GM19193 (cell line): ENCODE measurements around the gene SFXN1.

Experiments
- POLR2A ChIP-seq: IDR thresholded peaks from 4 replicates; pipeline ENCODE4 v1.6.1; 2011; ENCODE audit not compliant: insufficient read depth, insufficient read length; ENCODE audit errors: extremely low read depth

Gene SFXN1

DNA sequence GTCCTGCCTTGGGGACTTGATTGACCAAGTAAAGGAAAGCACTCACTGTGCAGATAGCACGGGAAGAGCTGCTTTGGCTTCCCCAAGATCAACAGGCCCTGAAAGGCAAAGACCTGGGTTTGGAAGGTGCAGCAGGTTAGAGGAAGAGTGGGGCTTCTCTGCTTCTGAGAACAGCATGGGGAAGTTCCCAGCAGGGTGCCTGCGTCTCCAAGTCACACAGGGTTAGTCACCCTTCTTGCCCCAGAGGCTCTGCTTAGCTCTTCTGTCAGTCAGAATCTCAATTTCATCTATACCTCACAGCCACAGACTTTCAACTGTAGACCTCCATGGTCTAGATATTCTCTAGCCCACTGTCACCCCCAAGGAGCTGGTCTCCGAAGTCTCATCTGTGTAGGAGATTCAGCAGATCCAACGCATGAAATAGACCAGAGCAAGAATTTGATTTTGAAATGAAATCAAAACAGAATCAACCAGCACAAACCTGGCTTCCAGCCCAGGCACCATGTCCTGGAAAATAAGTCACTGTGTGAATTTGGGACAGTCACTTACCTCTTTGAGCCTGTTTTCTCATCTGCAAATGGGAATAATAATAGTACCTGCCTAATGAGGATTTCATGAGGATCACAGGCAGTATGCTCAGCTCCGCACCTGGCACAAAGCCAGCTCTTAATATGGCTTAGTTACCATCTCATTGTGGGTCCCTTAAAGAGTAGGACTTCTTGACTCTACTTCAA, 64.0 kb downstream of the SFXN1 start:
- TF ChIP-seq POLR2A = no peak

DNA sequence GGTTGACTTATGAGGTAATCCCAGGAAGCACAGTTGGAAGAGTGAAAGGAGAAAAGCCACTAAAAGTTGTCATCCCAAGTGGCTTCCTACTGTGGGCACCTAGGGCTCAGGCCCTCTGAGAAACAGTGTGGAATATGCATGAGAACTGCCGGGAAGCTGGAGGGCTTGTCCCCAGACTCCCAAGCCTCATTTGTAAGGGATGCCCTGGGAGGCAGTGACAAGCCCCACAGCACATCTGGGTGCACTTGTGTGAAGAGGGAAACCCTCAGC, 64.5 kb downstream of the SFXN1 start:
- no peak for TF ChIP-seq POLR2A

DNA sequence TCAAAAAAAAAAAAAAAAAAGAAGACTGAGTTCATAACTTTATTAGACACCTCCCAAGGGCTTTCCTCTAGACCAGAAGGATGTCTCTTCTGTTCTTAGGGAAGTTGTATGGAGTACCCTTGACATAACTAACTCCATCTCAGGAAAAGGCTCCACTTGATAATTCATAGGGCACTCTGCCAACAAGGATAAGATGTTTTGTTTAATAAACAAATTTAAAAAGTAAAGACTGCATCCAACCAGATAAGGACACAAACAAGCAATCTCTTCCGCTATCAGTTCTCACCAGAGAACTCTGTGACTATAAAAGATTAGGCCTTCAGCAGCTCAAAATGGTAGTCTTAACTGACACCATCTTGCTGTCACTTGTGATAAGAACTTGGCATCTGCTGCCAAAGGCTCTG, 65.8 kb downstream of the SFXN1 start:
- no peak for TF ChIP-seq POLR2A

DNA sequence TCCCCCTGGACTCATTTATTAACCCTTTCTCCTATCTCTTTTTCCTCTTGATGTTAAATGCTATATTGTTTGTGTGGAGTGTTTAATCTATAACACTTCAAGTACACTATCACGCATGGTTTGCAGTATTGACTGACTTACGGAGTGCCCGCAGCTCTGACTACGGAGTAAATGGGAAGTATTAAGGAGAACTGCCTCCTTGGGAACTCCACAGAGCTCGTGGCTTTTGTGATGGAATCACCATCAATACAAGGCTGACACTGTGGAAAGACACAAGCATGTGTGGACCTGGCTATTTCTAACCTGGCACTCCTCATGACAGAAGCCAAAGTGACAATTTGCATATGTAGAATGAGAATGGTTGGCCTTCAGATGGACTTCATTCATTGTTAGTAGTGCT, 66.2 kb downstream of the SFXN1 start:
- no peak for TF ChIP-seq POLR2A

DNA sequence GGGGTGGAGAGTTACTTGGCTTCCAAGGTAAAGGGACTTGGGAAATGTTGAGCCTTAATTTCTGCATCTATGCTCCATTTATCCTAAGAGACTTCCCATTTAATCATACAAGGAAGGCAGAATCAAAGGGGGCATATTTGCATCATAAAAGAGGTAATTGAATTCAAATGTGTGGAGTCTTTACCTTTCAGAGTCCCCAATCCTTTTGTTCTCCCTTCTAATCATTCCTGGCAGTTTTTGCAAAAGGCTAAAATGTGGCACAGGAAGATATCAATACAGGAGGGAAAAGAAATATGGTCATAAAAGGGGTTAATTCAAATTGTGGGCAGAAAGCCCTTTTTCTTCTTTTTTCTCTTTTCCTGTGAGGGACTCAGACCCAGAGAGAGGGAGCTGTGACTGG, 69.5 kb downstream of the SFXN1 start:
- TF ChIP-seq POLR2A = no peak

DNA sequence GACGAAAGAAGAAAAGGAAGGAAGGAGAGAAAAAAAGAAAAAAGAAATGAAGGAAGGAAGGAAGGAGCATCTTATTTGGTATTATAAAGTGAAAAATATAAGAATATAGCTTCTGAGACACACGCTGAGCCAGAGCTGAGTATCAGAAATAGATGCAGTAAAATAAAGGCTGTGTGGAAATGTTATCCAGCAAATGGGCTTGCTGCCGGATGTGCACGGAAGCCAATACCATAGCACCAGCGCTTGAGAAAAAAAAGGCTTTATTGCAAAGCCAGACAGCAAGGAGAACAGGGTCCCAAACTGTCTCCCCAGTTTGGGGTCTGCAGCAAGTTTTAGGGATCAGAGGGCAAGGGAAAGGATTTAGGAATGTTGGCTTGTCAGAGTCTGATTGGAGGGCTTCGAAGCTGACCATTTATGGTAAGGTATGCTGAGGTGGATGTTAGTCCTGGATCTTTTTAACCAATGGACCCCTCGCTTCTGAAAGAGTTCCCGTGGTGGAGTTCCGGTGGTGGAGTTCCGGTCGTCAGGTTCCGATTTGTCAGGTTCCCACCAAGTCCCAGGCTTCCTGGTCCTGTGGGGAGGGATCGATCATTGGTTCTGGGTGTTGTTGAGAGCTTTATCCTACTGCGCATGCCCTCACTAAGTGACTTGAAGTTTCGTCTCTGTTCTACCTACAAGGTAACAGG, 70.4 kb downstream of the SFXN1 start:
- no peak for TF ChIP-seq POLR2A

DNA sequence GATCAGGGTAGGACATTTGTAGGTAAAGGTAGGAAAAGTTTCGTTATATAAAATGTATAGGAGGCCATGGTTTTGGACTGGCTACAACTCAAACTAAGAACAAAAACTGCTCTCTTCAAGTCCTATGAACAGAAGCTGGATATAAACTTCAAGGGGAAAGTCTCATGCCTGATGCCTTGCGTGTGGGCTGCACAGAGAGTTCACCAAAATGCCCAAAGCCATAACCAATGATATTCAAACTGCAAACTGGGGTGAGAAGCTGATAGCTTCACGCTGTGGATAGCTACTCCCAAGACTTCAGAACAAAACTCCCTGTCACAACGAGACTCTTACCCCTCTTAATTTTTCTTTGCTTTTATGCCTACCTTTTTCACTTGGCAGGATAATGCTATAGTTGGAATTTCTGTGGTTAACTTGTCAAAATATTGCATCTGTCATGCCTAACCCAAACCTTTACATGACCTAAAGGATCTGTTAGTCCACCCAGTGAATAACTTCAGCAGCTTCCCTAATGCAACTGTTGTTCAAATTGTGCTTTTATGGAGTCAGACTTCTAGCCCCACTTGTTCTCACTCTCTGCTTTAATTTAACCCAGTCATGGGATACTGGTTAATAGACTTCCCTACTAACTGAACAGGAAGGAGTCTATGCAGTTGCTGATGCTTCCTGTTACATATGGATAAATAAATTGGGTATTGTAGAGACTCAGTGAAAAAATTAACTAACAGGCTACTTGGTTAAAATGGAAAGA, 71.9 kb downstream of the SFXN1 start:
- TF ChIP-seq POLR2A = no peak

DNA sequence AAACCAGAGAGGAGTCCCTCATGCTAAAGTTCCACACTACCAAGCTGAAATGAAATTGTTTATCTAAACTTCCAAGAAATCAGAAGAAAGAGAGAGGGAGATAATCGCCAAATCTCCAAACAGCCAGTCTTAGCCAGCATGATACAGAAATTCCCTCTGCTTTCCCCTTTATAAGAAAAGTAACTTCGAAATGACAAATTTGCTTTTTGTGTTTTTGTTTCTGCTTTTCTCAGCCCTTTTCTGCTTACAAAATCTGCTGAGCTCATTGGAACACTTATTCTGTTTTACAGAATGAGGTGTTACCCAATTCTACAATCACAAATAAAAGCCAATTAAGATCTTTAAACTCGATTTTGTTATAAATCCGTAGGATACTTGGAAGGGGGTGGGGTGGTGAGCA, 72.9 kb downstream of the SFXN1 start:
- no peak for TF ChIP-seq POLR2A

DNA sequence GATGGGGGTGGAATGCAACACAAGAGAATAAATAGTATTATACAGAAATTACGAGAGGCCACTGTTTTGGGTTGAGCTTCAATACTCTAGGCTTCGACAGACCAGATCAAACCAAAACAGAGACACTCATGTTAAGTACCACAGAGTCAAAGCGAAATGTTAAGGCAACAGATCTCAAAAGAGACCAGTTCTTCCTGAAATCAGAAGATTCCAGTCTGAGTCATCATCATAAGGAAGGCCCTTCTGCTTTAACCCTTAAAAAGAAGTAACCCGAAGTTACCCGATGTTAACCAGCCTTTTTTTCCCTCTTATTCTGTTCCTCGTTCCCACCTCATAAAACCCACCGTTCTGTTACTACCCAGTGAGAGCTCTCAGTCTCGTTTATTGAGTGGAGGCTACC, 75.9 kb downstream of the SFXN1 start:
- TF ChIP-seq POLR2A = no peak

DNA sequence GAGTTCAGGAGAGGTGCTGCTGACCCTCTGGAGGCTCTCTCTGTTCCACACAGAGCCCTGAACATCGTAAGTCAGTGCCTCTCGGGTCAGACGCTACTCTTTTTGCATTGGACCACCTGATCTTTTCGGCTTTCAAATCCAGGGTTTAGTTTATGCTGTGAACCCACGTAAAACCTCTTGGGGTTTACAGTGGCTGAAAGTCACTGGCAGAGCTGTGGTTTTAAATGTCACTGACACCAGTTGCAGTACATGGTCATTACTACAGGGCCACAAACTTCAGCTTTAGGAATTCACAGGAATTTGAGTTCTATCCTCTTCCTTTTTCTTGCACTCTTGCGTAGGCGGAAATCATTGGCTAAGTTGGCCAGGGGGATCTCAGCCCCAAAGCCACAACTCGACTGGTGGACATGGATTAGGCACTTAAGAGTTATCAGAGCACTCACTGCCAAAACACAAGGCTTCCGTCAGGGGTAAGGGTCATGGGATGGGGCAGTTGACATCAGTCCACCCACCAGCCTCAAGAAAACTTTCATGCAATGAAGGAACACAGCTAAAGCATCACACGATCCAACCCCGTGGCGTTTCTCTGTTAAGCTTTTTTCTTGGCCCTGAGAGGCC, 76.9 kb downstream of the SFXN1 start:
- TF ChIP-seq POLR2A = no peak

DNA sequence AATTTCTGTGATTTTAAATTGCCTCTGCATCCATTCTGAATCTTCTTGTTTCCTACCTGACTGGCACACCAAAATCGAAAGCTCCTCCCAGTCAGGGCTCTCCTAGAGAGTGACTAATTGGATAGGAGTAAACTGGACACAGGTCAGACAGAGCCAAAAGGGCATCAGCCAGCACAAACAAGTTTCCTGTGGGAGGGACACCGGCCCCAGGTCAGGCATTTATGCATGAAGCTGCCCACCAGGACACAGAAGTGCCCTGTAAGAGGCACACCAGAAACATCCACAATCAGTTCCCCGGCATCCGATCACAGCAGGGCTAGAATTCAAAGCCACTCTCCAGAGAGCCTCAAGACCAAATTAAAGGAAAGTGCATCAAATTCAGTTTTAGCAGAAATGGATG, 78.4 kb downstream of the SFXN1 start:
- no peak for TF ChIP-seq POLR2A

DNA sequence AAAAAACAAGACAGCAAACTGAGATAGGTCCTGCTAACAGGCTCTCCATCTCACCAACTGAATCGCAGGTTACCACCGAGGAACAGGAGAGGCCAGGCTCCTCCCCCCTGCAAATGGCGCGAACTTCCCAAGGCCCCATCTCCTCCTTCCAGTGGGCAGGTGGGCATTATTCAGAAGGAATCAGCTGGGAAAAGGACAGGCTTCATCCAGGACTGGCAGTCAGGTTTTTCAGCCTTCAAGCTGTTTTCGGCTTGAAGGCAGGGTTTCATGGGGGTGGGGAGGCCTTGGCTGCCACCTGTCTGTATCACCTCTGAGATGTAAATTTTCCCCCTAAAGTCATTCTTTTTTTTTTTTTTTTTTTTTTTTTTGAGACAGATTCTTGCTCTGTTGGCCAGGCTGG, 79.4 kb downstream of the SFXN1 start:
- TF ChIP-seq POLR2A = no peak

DNA sequence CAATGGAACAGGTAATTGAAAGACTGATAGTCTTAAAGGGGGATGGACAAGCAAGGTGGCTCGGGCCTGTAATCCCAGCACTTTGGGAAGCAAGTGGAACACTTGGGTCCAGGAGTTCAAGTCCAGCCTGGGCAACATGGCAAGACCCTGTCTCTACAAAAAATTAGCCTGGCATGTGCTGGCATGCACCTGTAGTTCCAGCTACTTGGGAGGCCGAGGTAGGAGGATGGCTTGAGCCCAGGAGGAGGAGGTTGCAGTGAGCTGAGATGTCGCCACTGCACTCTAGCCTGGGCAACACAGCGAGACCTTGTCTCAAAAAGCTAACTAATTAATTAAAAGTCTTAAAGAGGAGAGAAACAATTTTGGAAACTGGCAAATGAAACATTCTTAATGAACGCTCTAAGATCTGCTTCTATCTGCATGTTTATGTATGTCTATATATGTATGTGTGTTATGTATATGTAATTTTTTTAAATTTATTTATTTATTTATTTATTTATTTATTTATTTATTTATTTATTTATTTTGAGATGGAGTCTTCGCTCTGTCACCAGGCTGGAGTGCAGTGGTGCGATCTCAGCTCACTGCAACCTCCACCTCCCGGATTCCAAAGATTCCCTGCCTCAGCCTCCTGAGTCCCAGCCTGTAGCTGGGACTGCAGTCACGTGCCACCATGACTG, 80.6 kb downstream of the SFXN1 start:
- TF ChIP-seq POLR2A = no peak

DNA sequence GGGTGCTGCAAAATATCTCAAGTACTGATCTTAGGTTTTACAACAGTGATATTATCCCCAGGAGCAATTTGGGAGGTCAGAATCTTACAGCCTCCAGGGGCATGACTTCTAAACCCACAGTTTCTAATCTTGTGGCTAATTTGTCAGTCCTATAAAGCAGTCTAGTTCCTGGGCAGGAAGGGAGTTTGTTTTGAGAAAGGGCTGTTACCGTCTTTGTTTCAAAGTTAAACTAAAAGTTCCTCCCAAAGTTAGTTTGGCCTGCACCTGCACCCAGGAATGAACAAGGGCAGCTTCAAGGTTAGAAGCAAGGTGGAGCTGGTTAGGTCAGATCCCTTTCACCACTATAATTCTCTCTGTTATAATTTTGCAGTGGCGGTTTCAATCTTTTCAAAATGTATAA, 81.7 kb downstream of the SFXN1 start:
- no peak for TF ChIP-seq POLR2A

DNA sequence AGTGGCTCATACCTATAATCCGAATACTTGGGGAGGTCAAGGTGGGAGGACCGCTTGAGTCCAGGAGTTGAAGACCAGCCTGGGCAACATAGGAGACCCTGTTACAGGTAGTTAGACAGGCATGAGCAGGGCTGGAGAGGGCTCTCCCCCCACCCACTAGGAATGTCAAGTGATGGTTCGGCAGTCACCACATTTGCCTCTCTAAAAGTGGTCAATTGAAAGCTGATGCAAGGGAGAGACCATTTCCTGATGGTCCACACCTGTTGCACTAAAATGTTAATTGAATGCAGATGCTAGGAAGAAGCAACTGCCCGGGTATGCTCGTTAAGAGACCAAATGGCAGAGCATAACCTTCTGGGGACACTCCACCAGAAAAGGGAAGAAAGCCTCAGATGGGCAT, 82.7 kb downstream of the SFXN1 start:
- no peak for TF ChIP-seq POLR2A
